ENCODE results near the gene WASF2.

DNA sequence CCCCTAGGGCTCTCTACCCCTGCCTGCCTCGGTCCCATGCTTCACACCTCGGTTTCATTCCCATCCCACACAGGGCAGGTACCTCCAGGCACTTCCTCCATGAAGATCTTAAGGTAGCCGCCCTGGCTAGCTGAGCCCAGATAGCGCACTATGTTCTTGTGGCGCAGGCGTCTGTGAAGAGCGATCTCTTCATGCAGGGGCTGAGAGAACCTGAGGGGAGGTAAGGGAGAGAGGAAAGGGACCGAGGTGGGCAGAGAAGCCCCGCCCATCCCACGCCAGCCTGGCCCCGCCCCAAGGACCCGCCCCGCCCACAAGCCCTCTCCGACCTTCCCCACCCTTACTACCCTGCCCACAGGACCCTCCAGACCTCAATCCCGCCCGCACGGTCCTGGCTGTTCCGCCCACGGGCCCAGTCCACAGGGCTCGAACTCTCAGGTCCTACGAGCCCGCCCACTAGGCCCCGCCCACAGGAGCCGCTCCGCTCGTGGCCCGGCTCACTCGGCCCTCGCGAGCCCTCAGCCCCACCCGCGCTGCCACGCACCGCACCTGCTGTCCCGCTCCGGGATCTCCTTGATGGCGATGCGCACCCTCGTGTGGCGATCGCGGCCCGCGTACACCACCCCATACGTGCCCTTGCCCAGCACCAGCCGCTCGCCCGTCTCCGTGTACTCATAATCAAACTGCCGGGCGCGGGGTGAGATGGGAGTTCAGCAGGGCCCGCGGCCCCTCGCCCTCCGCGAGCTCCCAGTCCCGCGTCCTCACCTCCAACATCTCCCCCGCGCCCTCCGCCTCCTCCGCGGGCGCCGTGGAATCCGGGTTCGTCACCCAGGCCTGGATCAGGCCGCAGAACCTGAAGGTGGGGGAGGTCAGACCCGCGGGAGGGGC, 129.6 kb downstream of the WASF2 start:
- TF ChIP-seq ELF1 (CRISPR knock-in tag; IDR thresholded peaks at IDR 0.05) (no peak), EP300 (IDR thresholded peaks at IDR 0.05; ENCODE audit: low read depth in 2 of 2, low read length in 2 of 2) (no peak), EP300 (CRISPR knock-in tag; IDR thresholded peaks at IDR 0.05; ENCODE audit: borderline replicate concordance) (no peak), POLR2A (IDR thresholded peaks at IDR 0.05; ENCODE audit: insufficient read depth in 1 of 2, low read depth in 2 of 2, low read length in 2 of 2) (no peak), ARID2 (CRISPR knock-in tag; IDR thresholded peaks at IDR 0.05; ENCODE audit: borderline replicate concordance) (no peak), ZNF562 (CRISPR knock-in tag; IDR thresholded peaks at IDR 0.05; ENCODE audit: borderline replicate concordance) (no peak), ZNF274 (CRISPR knock-in tag; IDR thresholded peaks at IDR 0.05) (no peak), CREB1 (IDR thresholded peaks at IDR 0.05) (no peak), CREB1 (CRISPR knock-in tag; IDR thresholded peaks at IDR 0.05) (no peak)
- TF ChIP-seq, protein P1, sequence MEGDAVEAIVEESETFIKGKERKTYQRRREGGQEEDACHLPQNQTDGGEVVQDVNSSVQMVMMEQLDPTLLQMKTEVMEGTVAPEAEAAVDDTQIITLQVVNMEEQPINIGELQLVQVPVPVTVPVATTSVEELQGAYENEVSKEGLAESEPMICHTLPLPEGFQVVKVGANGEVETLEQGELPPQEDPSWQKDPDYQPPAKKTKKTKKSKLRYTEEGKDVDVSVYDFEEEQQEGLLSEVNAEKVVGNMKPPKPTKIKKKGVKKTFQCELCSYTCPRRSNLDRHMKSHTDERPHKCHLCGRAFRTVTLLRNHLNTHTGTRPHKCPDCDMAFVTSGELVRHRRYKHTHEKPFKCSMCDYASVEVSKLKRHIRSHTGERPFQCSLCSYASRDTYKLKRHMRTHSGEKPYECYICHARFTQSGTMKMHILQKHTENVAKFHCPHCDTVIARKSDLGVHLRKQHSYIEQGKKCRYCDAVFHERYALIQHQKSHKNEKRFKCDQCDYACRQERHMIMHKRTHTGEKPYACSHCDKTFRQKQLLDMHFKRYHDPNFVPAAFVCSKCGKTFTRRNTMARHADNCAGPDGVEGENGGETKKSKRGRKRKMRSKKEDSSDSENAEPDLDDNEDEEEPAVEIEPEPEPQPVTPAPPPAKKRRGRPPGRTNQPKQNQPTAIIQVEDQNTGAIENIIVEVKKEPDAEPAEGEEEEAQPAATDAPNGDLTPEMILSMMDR (CRISPR knock-in tag; IDR thresholded peaks at IDR 0.05) = no peak
- TF ChIP-seq, protein P2, sequence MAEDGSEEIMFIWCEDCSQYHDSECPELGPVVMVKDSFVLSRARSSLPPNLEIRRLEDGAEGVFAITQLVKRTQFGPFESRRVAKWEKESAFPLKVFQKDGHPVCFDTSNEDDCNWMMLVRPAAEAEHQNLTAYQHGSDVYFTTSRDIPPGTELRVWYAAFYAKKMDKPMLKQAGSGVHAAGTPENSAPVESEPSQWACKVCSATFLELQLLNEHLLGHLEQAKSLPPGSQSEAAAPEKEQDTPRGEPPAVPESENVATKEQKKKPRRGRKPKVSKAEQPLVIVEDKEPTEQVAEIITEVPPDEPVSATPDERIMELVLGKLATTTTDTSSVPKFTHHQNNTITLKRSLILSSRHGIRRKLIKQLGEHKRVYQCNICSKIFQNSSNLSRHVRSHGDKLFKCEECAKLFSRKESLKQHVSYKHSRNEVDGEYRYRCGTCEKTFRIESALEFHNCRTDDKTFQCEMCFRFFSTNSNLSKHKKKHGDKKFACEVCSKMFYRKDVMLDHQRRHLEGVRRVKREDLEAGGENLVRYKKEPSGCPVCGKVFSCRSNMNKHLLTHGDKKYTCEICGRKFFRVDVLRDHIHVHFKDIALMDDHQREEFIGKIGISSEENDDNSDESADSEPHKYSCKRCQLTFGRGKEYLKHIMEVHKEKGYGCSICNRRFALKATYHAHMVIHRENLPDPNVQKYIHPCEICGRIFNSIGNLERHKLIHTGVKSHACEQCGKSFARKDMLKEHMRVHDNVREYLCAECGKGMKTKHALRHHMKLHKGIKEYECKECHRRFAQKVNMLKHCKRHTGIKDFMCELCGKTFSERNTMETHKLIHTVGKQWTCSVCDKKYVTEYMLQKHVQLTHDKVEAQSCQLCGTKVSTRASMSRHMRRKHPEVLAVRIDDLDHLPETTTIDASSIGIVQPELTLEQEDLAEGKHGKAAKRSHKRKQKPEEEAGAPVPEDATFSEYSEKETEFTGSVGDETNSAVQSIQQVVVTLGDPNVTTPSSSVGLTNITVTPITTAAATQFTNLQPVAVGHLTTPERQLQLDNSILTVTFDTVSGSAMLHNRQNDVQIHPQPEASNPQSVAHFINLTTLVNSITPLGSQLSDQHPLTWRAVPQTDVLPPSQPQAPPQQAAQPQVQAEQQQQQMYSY (CRISPR knock-in tag; IDR thresholded peaks at IDR 0.05) = no peak
